PC-9 (cell line): ENCODE data around the gene RNF220. TPM values are rescaled to one million over a fixed set of nuclear protein-coding genes. Genes with fewer than 3 reads are reported as not detected.
"Not testable (repeated sequence)": the region's sequence is repeated elsewhere in the genome, so short reads cannot be mapped to it uniquely, and the experiment has no call there.

ENCODE experiments used
- BruUV-seq: library from RNA; stranded (reverse); fragments of 400-500 nt; replicated peaks from 2 replicates; lab custom pipeline; 2021; lab: Mats Ljungman, UMichigan
- CTCF ChIA-PET: fragments of 300-600 bp; sonication (Branson Sonifier 250); formaldehyde crosslinking; loops from one replicate; lab custom pipeline; 2022; ENCODE audit warnings: antibody characterized with exemption; lab: Charles Lee
- POLR2A ChIA-PET: fragments of 300-600 bp; sonication (Branson Sonifier 250); formaldehyde crosslinking; loops from one replicate; lab custom pipeline; 2022; ENCODE audit warnings: antibody characterized with exemption; ENCODE audit not compliant: unreplicated experiment; lab: Charles Lee
- DNase-seq, 2 experiments: peaks; one replicate each; pipeline versions ENCODE4 v3.0.0 to v3.0.0-alpha.2; 2015 to 2022; ENCODE audit warnings: mixed read lengths in 1 of 2
- H2AFZ ChIP-seq: fragments of 200-600 bp; sonication (generic); 2 replicates; pipeline ENCODE4 v1.8.1; 2017; ENCODE audit warnings: antibody characterized with exemption
- H3F3A ChIP-seq: fragments of 200-600 bp; sonication (generic); 2 replicates; pipeline ENCODE4 v1.8.1; 2017; ENCODE audit warnings: antibody characterized with exemption, mild to moderate bottlenecking, low read depth; ENCODE audit not compliant: insufficient read depth
- H3K27ac ChIP-seq: fragments of 200-600 bp; sonication (generic); 2 replicates; pipeline ENCODE4 v1.6.1; 2016; ENCODE audit warnings: mixed run types
- H3K27me3 ChIP-seq: fragments of 200-600 bp; sonication (generic); 2 replicates; pipeline ENCODE4 v1.6.1; 2016; ENCODE audit warnings: low read depth, mixed run types; ENCODE audit not compliant: insufficient read depth
- H3K36me3 ChIP-seq: fragments of 200-600 bp; sonication (generic); 2 replicates; pipeline ENCODE4 v1.6.1; 2016; ENCODE audit warnings: low read depth, mixed run types
- H3K4me1 ChIP-seq: fragments of 200-600 bp; sonication (generic); replicated peaks from 2 replicates; pipeline ENCODE4 v1.6.1; 2016; ENCODE audit warnings: mixed run types; ENCODE audit not compliant: insufficient read depth
- H3K4me2 ChIP-seq: fragments of 200-600 bp; sonication (generic); 2 replicates; pipeline ENCODE4 v1.6.1; 2017; ENCODE audit warnings: mixed run types
- H3K4me3 ChIP-seq: fragments of 200-600 bp; sonication (generic); 2 replicates; pipeline ENCODE4 v1.6.1; 2016; ENCODE audit warnings: mixed run types
- H3K79me2 ChIP-seq: fragments of 200-600 bp; sonication (generic); 2 replicates; pipeline ENCODE4 v1.6.1; 2017; ENCODE audit warnings: low read depth, mixed run types
- H3K9me2 ChIP-seq: fragments of 200-600 bp; sonication (generic); 2 replicates; pipeline ENCODE4 v1.8.1; 2017; ENCODE audit warnings: mild to moderate bottlenecking; ENCODE audit not compliant: insufficient read depth
- H3K9me3 ChIP-seq: fragments of 200-600 bp; sonication (generic); 2 replicates; pipeline ENCODE4 v1.8.1; 2016; ENCODE audit warnings: low read depth; ENCODE audit not compliant: insufficient read depth
- H4K20me1 ChIP-seq: fragments of 200-600 bp; sonication (generic); 2 replicates; pipeline ENCODE4 v1.8.1; 2017; ENCODE audit not compliant: insufficient read depth
- EZH2 ChIP-seq: fragments of 200-600 bp; sonication (generic); IDR thresholded peaks from 2 replicates; pipeline ENCODE4 v1.8.0; 2017; ENCODE audit warnings: antibody characterized with exemption, low read depth
- intact Hi-C: fragments of 100-400 bp; cut with micrococcal nuclease; formaldehyde crosslinking; loops from one replicate; pipeline ENCODE4 v1.10.0; 2022; ENCODE audit not compliant: unreplicated experiment
- total RNA-seq: library from RNA; stranded (reverse); gene quantifications from 2 replicates; pipeline ENCODE4 v1.2.3, GENCODE V29; 2021
- TF ChIP-seq, protein P1 (sequence below): fragments of 200-600 bp; sonication (generic); conservative IDR thresholded peaks from 2 replicates; pipeline ENCODE4 v1.6.1; 2017; ENCODE audit warnings: mixed run types, antibody characterized with exemption, mild to moderate bottlenecking, moderate library complexity

RNF220 gene
- total RNA-seq, 1 experiment from 2014 or later, result 82.9 TPM

DNA sequence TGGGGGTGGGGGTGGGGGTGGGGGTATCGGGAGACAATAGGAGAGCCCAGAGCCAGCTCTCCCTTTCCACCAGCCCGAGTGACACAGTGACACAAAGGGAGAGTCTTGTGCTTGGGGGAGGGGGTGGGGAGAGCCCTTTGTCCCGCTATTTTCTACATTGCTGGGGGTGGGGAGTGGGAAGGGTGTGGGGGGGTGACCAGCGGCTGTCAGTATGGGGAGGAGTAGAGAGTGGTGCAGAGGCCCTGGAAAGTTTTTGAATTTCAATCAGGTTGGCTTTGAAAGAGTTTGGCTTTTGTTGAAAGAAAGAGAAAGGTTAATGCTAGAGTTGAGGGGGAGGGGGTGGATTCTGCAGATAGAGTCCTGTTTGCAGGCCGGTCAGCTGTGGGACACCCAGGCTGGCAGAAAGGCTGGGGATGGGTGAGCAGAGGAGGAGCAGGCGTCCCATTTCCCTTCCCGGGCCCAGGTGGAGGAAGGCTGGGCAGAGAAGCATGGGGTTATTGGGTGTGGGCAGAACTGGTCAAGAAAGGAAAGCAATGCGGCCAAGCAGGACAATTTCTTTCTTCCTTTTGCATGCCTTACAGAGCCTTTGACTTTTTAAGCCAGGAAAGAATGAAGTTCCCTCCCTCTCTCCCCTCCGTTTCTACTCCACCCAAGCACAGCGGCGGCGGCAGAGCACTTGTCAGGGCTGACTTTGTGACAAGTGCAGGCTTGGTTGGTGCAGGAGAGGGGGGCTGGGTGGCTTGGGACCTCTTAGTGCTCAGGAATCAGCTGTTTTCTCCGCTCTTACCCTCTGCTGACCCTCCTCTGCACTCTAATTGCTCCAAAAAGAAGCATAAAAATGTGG is 96.2 kb downstream of the RNF220 start:
- Histone ChIP-seq H2AFZ (no peak overlapping the region), H3K9me2 (no peaks in the 10 kb centered on the region), H3K27me3 (no peaks in the 10 kb centered on the region), H3F3A (no peaks in the 10 kb centered on the region), H3K9me3 (no peaks in the 10 kb centered on the region), H3K27ac (no peak overlapping the region), H3K79me2 (no peaks in the 10 kb centered on the region), H3K4me1 (no peaks in the 10 kb centered on the region), H4K20me1 (no peaks in the 10 kb centered on the region), H3K4me2 (no peak overlapping the region), H3K4me3 (no peak overlapping the region), H3K36me3 (no peaks in the 10 kb centered on the region)
- no peak for DNase-seq
- no TSS peak for BruUV-seq
- ChIA-PET POLR2A (no interaction called here), CTCF (interaction anchor here (1.0 kb wide), 1 partner anchor 123 kb away, joined by 10 read pairs; no protein-coding TSS in a partner anchor)
- TF ChIP-seq EZH2, result no peak
- TF ChIP-seq, protein P1, sequence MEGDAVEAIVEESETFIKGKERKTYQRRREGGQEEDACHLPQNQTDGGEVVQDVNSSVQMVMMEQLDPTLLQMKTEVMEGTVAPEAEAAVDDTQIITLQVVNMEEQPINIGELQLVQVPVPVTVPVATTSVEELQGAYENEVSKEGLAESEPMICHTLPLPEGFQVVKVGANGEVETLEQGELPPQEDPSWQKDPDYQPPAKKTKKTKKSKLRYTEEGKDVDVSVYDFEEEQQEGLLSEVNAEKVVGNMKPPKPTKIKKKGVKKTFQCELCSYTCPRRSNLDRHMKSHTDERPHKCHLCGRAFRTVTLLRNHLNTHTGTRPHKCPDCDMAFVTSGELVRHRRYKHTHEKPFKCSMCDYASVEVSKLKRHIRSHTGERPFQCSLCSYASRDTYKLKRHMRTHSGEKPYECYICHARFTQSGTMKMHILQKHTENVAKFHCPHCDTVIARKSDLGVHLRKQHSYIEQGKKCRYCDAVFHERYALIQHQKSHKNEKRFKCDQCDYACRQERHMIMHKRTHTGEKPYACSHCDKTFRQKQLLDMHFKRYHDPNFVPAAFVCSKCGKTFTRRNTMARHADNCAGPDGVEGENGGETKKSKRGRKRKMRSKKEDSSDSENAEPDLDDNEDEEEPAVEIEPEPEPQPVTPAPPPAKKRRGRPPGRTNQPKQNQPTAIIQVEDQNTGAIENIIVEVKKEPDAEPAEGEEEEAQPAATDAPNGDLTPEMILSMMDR, result no peak
- intact Hi-C loops, result no loop called here

DNA sequence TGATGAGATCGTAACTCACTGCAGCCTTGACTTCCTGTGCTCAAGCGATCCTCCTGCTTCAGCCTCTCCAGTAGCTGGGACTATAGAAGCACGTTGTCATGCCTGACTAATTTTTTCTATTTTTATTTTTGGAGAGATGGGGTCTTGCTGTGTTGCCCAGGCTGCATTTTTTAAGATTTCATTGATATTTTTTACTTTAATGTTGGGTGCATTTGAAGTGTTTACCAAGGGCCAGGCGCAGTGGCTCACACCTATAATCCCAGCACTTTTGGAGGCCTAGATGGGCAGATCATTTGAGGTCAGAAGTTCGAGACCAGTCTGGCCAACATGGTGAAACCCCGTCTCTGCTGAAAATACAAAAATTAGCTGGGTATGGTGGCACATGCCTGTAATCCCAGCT is 97.8 kb downstream of the RNF220 start:
- H3K4me2 ChIP-seq, H3K9me2 ChIP-seq, H3K27ac ChIP-seq, BruUV-seq, H3K79me2 ChIP-seq, H3K36me3 ChIP-seq, POLR2A ChIA-PET, DNase-seq, H3K4me3 ChIP-seq, intact Hi-C loops, H3K27me3 ChIP-seq, H4K20me1 ChIP-seq, H3F3A ChIP-seq, H2AFZ ChIP-seq, CTCF ChIA-PET, H3K4me1 ChIP-seq, H3K9me3 ChIP-seq: not testable (repeated sequence)

DNA sequence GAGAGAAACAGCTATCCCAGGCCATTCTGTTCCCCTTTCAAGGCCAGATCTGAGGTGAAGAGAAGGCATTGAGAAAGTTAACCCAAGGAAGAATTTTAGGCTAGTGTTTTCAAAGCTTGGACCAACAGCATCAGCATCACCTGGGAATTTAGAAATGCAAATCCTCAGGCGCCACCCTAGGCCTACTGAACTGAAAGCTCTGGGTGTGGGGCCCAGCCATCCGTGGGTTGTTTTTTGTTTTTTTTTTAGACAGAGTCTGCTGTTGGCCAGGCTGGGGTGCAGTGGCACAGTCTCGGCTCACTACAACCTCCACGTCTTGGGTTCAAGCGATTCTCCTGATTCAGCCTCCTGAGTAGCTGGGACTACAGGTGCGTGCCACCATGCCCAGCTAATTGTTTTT is 98.6 kb downstream of the RNF220 start:
- Histone ChIP-seq H3K4me3 (no peak overlapping the region), H3K4me1 (no peaks in the 10 kb centered on the region), H3K27ac (no peak overlapping the region), H3F3A (no peaks in the 10 kb centered on the region), H3K36me3 (no peaks in the 10 kb centered on the region), H2AFZ (no peak overlapping the region), H4K20me1 (no peaks in the 10 kb centered on the region), H3K9me2 (no peaks in the 10 kb centered on the region), H3K27me3 (no peaks in the 10 kb centered on the region), H3K4me2 (no peak overlapping the region), H3K79me2 (no peaks in the 10 kb centered on the region), H3K9me3 (no peaks in the 10 kb centered on the region)
- CTCF ChIA-PET, result no interaction called here
- intact Hi-C loops, result no loop called here
- no TSS peak for BruUV-seq
- DNase-seq, result no peak
- TF ChIP-seq EZH2, result no peak
- TF ChIP-seq, protein P1, result no peak
- POLR2A ChIA-PET, result no interaction called here
